Astrocyte of the cerebellum (primary cell): ENCODE data around the gene STYX.
"Not testable (repeated sequence)": the region's sequence is repeated elsewhere in the genome, so short reads cannot be mapped to it uniquely, and the experiment has no call there.

Source experiments
- DNase-seq: peaks from one replicate; pipeline ENCODE4 v3.0.0-alpha.2; 2011; ENCODE audit warnings: low read depth
- H3K4me3 ChIP-seq: 2 replicates; pipeline ENCODE4 v1.5.1; 2011; ENCODE audit warnings: mild to moderate bottlenecking, low read depth, low read length, moderate library complexity
- CTCF ChIP-seq: IDR thresholded peaks from 2 replicates; pipeline ENCODE4 v1.5.1; 2012; ENCODE audit warnings: low read length, low read depth, moderate library complexity, mild to moderate bottlenecking; ENCODE audit errors: missing control alignments
- in situ Hi-C: cut with HindIII; loops from 2 replicates; pipeline ENCODE4 v1.10.0; 2017; ENCODE audit warnings: low sequenced_read_pairs

Gene STYX

GRCh38 chr14:52724360-52724644, 5.7 kb upstream of the STYX start:
- H3K4me3 ChIP-seq, result no peak overlapping the region

GRCh38 chr14:52727509-52727908, 2.5 kb upstream of the STYX start:
- H3K4me3 ChIP-seq, in situ Hi-C loops, DNase-seq: not testable (repeated sequence)

More at GRCh38 chr14:52724360-52724644, 5.7 kb upstream of the STYX start:
- in situ Hi-C loops, result no loop called here
- no peak for DNase-seq
- no peak for TF ChIP-seq CTCF

GRCh38 chr14:52729035-52729434, 931 bp upstream of the STYX start:
- in situ Hi-C loops, DNase-seq, H3K4me3 ChIP-seq: not testable (repeated sequence)

GRCh38 chr14:52729585-52729924, 411 bp upstream of the STYX start:
- peak overlapping the region; percentile 75 for H3K4me3 ChIP-seq
- TF ChIP-seq CTCF, result no peak
- in situ Hi-C loops, result no loop called here
- no peak for DNase-seq

- no peak for DNase-seq
- in situ Hi-C loops, result no loop called here
- no peak for TF ChIP-seq CTCF
- peak overlapping the region; percentile 75 for H3K4me3 ChIP-seq
Observed at GRCh38 chr14:52730709-52731111, 744 bp downstream of the STYX start.

- no peak for DNase-seq
- in situ Hi-C loops, result no loop called here
- no peak for TF ChIP-seq CTCF
Observed at GRCh38 chr14:52733824-52734223, 3.9 kb downstream of the STYX start.

GRCh38 chr14:52735921-52736489, 6.0 kb downstream of the STYX start:
- in situ Hi-C loops, result no loop called here
- no peak for TF ChIP-seq CTCF
- H3K4me3 ChIP-seq, result no peak overlapping the region
- DNase-seq, result no peak

More at GRCh38 chr14:52733824-52734223, 3.9 kb downstream of the STYX start:
- no peak overlapping the region for H3K4me3 ChIP-seq

GRCh38 chr14:52738409-52738808, 8.4 kb downstream of the STYX start:
- TF ChIP-seq CTCF, result no peak
- no peak overlapping the region for H3K4me3 ChIP-seq
- in situ Hi-C loops, result no loop called here
- no peak for DNase-seq
